GM18907 (cell line): ENCODE data around the gene PYGO2.
"Not testable (repeated sequence)": the region's sequence is repeated elsewhere in the genome, so short reads cannot be mapped to it uniquely, and the experiment has no call there.

Experiments
- ATAC-seq: cut with Tn5 transposase; IDR thresholded peaks from one replicate; pipeline ENCODE4 v1.9.1; 2021; ENCODE audit warnings: mild to moderate bottlenecking, moderate library complexity; ENCODE audit not compliant: unreplicated experiment

The PYGO2 gene

DNA sequence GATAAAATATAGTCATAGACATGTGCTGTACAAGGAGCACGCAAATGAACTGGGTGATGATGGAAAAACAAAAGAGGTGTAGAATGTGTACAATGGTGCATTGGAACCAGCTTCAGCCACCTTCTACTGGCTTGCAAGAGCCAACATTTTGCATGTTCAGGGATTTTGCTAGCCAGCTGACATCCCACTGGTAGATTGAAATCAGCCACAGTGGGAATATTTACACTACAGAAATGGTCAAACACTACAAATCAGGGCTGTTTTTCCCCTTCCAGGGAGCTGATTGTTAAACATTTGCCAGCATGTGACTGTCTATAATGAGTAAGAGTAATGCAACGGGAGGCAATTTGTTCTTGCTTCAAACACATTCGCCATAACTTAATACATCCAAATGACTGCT lies 48.3 kb downstream of the PYGO2 start:
- no peak for ATAC-seq

DNA sequence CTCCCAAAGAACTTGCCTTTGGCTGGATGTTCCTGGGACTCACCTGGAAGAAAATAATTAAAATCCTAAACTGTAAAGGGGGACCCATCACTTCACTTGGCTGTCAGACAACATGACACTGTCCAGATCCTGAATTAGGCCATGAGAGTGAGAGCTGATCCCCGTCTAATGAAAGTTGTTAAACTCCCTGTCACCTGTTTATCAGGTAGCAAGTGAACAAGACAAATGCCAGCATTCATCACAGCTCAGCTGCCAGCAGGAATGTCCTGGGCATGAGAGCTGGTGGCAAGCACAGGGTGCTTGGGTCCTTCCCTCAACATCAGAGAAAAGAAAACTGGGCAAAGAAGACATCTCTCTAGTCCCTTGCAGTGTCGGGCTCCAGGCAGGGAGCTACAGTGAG lies 48.8 kb downstream of the PYGO2 start:
- ATAC-seq = no peak

DNA sequence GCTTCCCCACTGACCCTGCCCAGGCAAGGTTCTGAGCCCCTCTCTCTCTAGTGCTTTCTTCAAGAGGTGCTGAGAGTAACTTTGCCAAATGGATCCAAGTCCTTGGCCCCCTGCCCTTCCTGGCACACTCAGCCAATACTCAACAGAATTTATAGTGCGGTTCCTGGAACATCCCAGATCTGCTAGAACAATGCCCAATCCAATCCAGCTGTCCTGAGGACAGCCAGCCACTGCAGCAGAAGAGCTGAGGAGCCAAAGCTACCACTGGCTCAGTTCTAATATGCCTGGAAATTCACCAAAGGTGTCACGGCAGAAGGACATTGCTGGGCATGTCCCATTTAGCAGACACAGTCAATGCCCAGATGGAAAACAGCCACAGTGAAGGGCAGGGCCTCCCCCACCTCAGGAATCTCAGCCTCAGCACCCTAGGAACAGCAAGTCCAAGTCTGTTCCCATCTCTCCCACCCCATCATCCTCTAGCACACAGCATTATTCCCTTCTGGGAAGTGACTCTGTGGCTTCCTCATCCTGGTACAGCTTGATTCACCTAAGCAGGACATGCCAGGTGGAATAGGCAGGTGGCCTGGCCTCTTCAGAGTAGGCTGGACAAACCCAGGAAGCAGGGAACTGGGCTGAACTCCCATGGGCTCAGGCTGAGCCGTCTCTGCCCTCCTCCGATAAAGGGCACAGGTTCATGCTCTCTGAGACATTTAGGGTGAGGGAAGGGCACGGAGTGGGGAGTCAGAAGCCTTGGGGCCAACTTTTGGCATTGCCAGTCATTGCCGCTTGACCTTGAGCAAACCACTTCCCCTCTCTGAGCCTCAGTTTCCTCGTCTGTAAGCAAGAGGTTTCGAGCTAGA lies 49.7 kb downstream of the PYGO2 start:
- no peak for ATAC-seq

DNA sequence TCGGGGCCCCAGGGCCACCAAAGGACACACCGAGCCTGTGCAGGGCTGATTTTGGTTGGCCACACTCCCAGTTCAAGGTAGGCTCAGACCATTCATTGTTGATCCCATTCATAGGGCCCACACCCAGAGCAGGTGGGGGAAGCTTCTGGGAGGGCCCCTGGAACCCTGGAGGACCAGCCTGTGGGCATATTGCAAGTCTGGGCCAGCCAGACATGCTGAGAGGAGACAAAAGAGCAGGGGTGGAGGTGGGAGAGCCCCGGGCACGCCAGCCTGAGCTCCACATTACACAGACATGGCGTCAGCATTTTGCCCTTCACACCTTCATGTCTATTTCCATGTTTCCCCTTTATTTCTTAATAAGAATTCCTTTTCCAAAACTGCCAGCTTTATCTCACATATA lies 50.7 kb downstream of the PYGO2 start:
- no peak for ATAC-seq

DNA sequence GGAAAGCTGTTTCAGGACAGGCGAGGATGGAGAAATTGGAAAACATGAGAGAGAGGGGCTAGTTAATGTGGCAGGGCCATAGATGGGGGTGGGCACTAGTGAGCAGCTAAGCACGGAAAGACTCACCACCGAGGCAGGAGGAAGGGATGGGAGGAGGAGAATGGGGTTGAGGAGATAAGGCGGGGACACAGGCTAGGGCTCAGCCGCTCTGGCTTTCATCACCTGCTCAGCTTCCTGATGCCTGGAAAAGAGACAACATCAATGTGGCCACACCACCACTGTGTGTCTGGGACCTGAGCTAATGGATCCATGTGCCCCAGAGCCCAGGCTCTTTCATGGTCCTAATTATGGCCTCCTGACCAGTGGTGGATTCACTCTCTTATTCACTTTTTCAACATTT lies 52.6 kb downstream of the PYGO2 start:
- no peak for ATAC-seq

DNA sequence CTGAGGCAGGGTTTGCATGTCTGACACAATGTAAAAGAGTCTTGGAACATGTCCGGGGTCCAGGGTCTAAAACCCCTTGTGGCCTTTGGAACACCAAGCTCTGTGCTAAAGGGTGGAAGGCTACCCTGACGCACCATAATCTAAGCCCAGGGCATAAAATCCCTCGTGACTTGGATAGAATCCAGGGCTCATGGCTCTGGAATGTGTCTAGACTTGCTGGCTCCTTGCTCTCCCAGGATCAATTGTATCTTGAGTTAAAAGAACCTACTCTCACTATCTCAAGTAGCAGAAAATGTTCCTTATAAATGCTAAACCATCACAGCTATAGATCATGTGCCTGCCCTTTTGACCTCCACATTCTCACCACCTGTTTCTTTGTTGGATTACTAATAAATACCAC lies 53.5 kb downstream of the PYGO2 start:
- not testable (repeated sequence) for ATAC-seq
